Thoracic aorta (tissue), 2 donors: ENCODE measurements around the gene AP1S3. TPM values are rescaled to one million over a fixed set of nuclear protein-coding genes. Genes with fewer than 3 reads are reported as not detected.

Experiments used
- ATAC-seq: fragments of 150-250 bp; one replicate; pipeline ENCODE4 v1.8.0; 2017; ENCODE audit warnings: low read depth; ENCODE audit not compliant: insufficient number of reproducible peaks, low FRiP score
- DNase-seq: peaks from one replicate; pipeline ENCODE4 v3.0.0-alpha.2; 2020; ENCODE audit warnings: low spot score
- H3K27ac ChIP-seq, 2 donors: fragments of 200-600 bp; sonication (generic); 1 replicate in 1 of 2; 2 replicates in 1 of 2; pipeline ENCODE4 v1.5.1; 2016; ENCODE audit warnings: mild to moderate bottlenecking in 2 of 2, moderate library complexity in 2 of 2
- H3K27me3 ChIP-seq: fragments of 200-600 bp; sonication (generic); replicated peaks from 2 replicates; pipeline ENCODE4 v1.6.0; 2016; ENCODE audit warnings: mild to moderate bottlenecking; ENCODE audit not compliant: insufficient read depth
- H3K36me3 ChIP-seq: fragments of 200-600 bp; sonication (generic); one replicate; pipeline ENCODE4 v1.5.1; 2016
- H3K4me1 ChIP-seq, 2 donors: fragments of 200-600 bp; sonication (generic); 1 replicate in 1 of 2; 2 replicates in 1 of 2; pipeline versions ENCODE4 v1.5.1 to v1.6.0; 2016; ENCODE audit warnings: low read depth in 2 of 2, mild to moderate bottlenecking in 1 of 2; ENCODE audit not compliant: control insufficient read depth in 1 of 2
- H3K4me3 ChIP-seq: fragments of 200-600 bp; sonication (generic); 2 replicates; pipeline ENCODE4 v1.5.1; 2016; ENCODE audit warnings: mild to moderate bottlenecking
- H3K9me3 ChIP-seq: fragments of 200-600 bp; sonication (generic); 2 replicates; pipeline ENCODE4 v1.5.1; 2016
- total RNA-seq, 2 donors: library from RNA; depleted of rRNA; stranded (reverse); fragments of >200 nt; gene quantifications; one replicate each; pipeline versions ENCODE4 v1.1.0 to v1.2.3, GENCODE V29; 2016
- TF ChIP-seq, protein P1 (sequence below): fragments of 200-600 bp; sonication (generic); IDR thresholded peaks from one replicate; pipeline ENCODE4 v1.5.1; 2019; ENCODE audit warnings: antibody characterized with exemption

AP1S3 gene
- total RNA-seq, 2 donors from 2014 or later: 0.95 to 3.0 TPM

GRCh38 chr2:223784221-223784772, 53.1 kb downstream of the AP1S3 start:
- Histone ChIP-seq H3K4me3 (no peak overlapping the region), H3K36me3 (no peaks in the 10 kb centered on the region), H3K27me3 (no peaks in the 10 kb centered on the region), H3K27ac (no peak overlapping the region), H3K4me1 (no peaks in the 10 kb centered on the region), H3K9me3 (no peaks in the 10 kb centered on the region)
- TF ChIP-seq, protein P1, sequence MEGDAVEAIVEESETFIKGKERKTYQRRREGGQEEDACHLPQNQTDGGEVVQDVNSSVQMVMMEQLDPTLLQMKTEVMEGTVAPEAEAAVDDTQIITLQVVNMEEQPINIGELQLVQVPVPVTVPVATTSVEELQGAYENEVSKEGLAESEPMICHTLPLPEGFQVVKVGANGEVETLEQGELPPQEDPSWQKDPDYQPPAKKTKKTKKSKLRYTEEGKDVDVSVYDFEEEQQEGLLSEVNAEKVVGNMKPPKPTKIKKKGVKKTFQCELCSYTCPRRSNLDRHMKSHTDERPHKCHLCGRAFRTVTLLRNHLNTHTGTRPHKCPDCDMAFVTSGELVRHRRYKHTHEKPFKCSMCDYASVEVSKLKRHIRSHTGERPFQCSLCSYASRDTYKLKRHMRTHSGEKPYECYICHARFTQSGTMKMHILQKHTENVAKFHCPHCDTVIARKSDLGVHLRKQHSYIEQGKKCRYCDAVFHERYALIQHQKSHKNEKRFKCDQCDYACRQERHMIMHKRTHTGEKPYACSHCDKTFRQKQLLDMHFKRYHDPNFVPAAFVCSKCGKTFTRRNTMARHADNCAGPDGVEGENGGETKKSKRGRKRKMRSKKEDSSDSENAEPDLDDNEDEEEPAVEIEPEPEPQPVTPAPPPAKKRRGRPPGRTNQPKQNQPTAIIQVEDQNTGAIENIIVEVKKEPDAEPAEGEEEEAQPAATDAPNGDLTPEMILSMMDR: no peak
- ATAC-seq (no peak), DNase-seq (no peak)

DNA sequence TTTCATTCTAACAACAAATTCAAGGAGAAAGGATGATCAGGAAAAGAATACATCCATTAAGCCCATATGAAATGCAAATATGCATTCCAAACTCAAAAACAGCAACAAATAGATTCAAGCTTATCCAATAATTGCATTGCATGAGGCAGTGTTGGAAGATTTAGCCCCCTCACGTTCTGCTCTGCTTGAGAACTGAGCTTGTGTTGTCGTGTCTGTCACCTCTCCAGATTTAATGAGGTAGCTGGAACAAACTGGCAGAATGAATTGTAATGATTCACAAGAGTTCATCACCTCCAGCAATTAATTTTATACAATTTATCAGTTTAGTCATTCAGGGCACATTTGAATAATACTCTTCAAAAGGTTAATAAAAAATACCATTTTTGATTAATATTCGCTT, 54.8 kb downstream of the AP1S3 start:
- Histone ChIP-seq H3K9me3 (no peaks in the 10 kb centered on the region), H3K4me1 (no peaks in the 10 kb centered on the region), H3K27ac (no peak overlapping the region), H3K36me3 (no peaks in the 10 kb centered on the region), H3K4me3 (no peak overlapping the region), H3K27me3 (no peaks in the 10 kb centered on the region)
- DNase-seq: no peak
- ATAC-seq: no peak
- TF ChIP-seq, protein P1: no peak

GRCh38 chr2:223781560-223781959, 55.8 kb downstream of the AP1S3 start:
- TF ChIP-seq, protein P1: no peak
- Histone ChIP-seq H3K4me1 (no peaks in the 10 kb centered on the region), H3K27ac (no peak overlapping the region), H3K4me3 (no peak overlapping the region), H3K36me3 (no peaks in the 10 kb centered on the region), H3K9me3 (no peaks in the 10 kb centered on the region), H3K27me3 (no peaks in the 10 kb centered on the region)
- DNase-seq: no peak
- ATAC-seq: no peak

GRCh38 chr2:223779877-223780276, 57.5 kb downstream of the AP1S3 start:
- H3K27me3 ChIP-seq: no peaks in the 10 kb centered on the region
- H3K9me3 ChIP-seq: no peaks in the 10 kb centered on the region

GRCh38 chr2:223774193-223774592, 63.2 kb downstream of the AP1S3 start:
- H3K4me1 ChIP-seq: no peaks in the 10 kb centered on the region
- no peaks in the 10 kb centered on the region for H3K27me3 ChIP-seq
- DNase-seq (no peak), ATAC-seq (no peak)
- TF ChIP-seq, protein P1: no peak
- no peaks in the 10 kb centered on the region for H3K36me3 ChIP-seq
- no peaks in the 10 kb centered on the region for H3K9me3 ChIP-seq
- no peak overlapping the region for H3K27ac ChIP-seq
- H3K4me3 ChIP-seq: no peak overlapping the region

More at GRCh38 chr2:223779877-223780276, 57.5 kb downstream of the AP1S3 start:
- DNase-seq: no peak
- TF ChIP-seq, protein P1: no peak
- no peaks in the 10 kb centered on the region for H3K36me3 ChIP-seq
- H3K27ac ChIP-seq: no peak overlapping the region
- no peak for ATAC-seq
- H3K4me1 ChIP-seq: no peaks in the 10 kb centered on the region
- H3K4me3 ChIP-seq: no peak overlapping the region
